Ovary (tissue), 9 donors: ENCODE results near the gene MATCAP1. TPM values are rescaled to one million over a fixed set of nuclear protein-coding genes. Genes with fewer than 3 reads are reported as not detected.

Experiments used
- DNase-seq, 5 donors: peaks; one replicate each; pipeline ENCODE4 v3.0.0-alpha.2; 2019 to 2020
- H3K27ac ChIP-seq, 2 donors: fragments of 200-600 bp; one replicate each; pipeline versions ENCODE4 v1.5.1 to v1.8.0; 2019 to 2022
- H3K27me3 ChIP-seq: fragments of 200-600 bp; one replicate; pipeline ENCODE4 v1.8.0; 2022
- H3K36me3 ChIP-seq: fragments of 200-600 bp; sonication (generic); one replicate; pipeline ENCODE4 v1.5.1; 2019
- H3K4me1 ChIP-seq: one replicate; pipeline ENCODE4 v1.8.1; 2013; ENCODE audit warnings: mild to moderate bottlenecking, moderate library complexity; ENCODE audit not compliant: insufficient read depth
- H3K4me3 ChIP-seq: fragments of 200-600 bp; sonication (generic); one replicate; pipeline ENCODE4 v1.5.1; 2017
- H3K9me3 ChIP-seq, 2 donors: fragments of 200-600 bp in 1 of 2; sonication (generic) in 1 of 2; one replicate each; pipeline versions ENCODE4 v1.5.1 to v1.8.1; 2013 to 2019; ENCODE audit warnings: mild to moderate bottlenecking in 1 of 2, moderate library complexity in 1 of 2
- CTCF ChIP-seq, 3 donors: fragments of 450-650 bp in 2 of 3; fragments of 200-600 bp in 1 of 3; IDR thresholded peaks; one replicate each; pipeline versions ENCODE4 v1.5.1 to v1.8.0; 2016 to 2022; ENCODE audit warnings: antibody characterized with exemption in 3 of 3, mild to moderate bottlenecking in 1 of 3
- EP300 ChIP-seq: sonication (generic); formaldehyde crosslinking; IDR thresholded peaks from one replicate; pipeline ENCODE4 v1.6.1; 2017; ENCODE audit warnings: antibody characterized with exemption
- POLR2A ChIP-seq: fragments of 450-650 bp; IDR thresholded peaks from one replicate; pipeline ENCODE4 v1.6.1; 2017; ENCODE audit warnings: antibody characterized with exemption, mild to moderate bottlenecking, moderate library complexity
- WGBS, 3 donors: extraction: QIAGEN DNeasy Blood & Tissue Kit in 1 of 3; methylation state at CpG; one replicate each; pipeline versions ENCODE4 v1.1.5 to v1.1.7; 2013 to 2017; 5-methylcytosine and 5-hydroxymethylcytosine counted together
- intact Hi-C, 4 donors: fragments of 100-400 bp; cut with DNase I; formaldehyde crosslinking; loops; one replicate each; pipeline versions ENCODE4 v1.11.0 to v1.15.1; 2022 to 2023
- polyA plus RNA-seq, 2 donors: library from polyadenylated mRNA; stranded (reverse); fragments of 200-250 nt in 1 of 2; fragments of 350-450 nt in 1 of 2; fragmentation: Illumina TruSeq in 1 of 2; extraction: RNeasy Lipid Tissue Mini Kit (QIAGEN cat#74804) in 1 of 2; gene quantifications; one replicate each; pipeline ENCODE4 v1.2.3, GENCODE V29; 2013 to 2014
- total RNA-seq, 7 donors: library from RNA; depleted of rRNA in 2 of 7; stranded (reverse); fragments of >200 nt in 2 of 7; fragmentation: NEBNext Ultra II Directional in 3 of 7; extraction: Animal tissue kit (Norgen Biotek cat#: 25700) in 3 of 7; gene quantifications; one replicate each; pipeline versions ENCODE4 v1.1.0 to v1.2.4, GENCODE V29; 2016 to 2023
- donor health status: DM: no; HTN: no; CAD: no; lungs with moderate emphysema.
- donor health status: DM: no; HTN: no; CAD: no.
- donor health status: Bipolar disorder and iron deficiency.
- donor health status: DM: yes; HTN: yes; CAD: no.
- donor health status: DM: no; HTN: no; CAD: no.
- donor health status: DM: yes; HTN: yes; CAD: no.

MATCAP1 gene
- total and polyA plus RNA-seq, 9 donors = 15.4 to 96.4 (median 53.6) TPM

- peak in 2 of 5 donors; percentile 44 to 48 for DNase-seq
Measured at GRCh38 chr16:67149276-67150046, 34.3 kb downstream of the MATCAP1 start.

GRCh38 chr16:67148656-67149275 is 35.0 kb downstream of the MATCAP1 start:
- Histone ChIP-seq H3K27ac (no peak overlapping the region), H3K36me3 (no peaks in the 10 kb centered on the region), H3K27me3 (no peaks in the 10 kb centered on the region), H3K4me1 (no peaks in the 10 kb centered on the region), H3K9me3 (no peaks in the 10 kb centered on the region), H3K4me3 (no peak overlapping the region)
- peak in 1 of 5 donors; percentile 17 for DNase-seq
- intact Hi-C loops = no loop called here
- TF ChIP-seq POLR2A = no peak
- TF ChIP-seq EP300 = no peak
- no peak for TF ChIP-seq CTCF (IDR thresholded peaks at IDR 0.05)
- WGBS, 3 donors = 67 to 80% (median 74%) methylated on average over 11 of the region's 11 CpGs

More at GRCh38 chr16:67149276-67150046, 34.3 kb downstream of the MATCAP1 start:
- H3K4me3 ChIP-seq = no peak overlapping the region
- no peaks in the 10 kb centered on the region for H3K27me3 ChIP-seq
- WGBS, 3 donors = 75 to 80% (median 78%) methylated on average over 77 of the region's 77 CpGs
- intact Hi-C loops = loop anchor here in 1 of 4 donors (10.0 kb wide), 1 partner anchor 255 kb away; no protein-coding TSS in a partner anchor
- H3K36me3 ChIP-seq = no peaks in the 10 kb centered on the region
- TF ChIP-seq CTCF (IDR thresholded peaks at IDR 0.05) (no peak), POLR2A (no peak), EP300 (no peak)
- peak overlapping the region; percentile 19 to 80 for H3K27ac ChIP-seq
- H3K4me1 ChIP-seq = no peaks in the 10 kb centered on the region
- H3K9me3 ChIP-seq = no peaks in the 10 kb centered on the region

- no peak for DNase-seq
- 77 to 85% (median 85%) methylated on average over 2 of the region's 2 CpGs for WGBS, 3 donors
- H3K27ac ChIP-seq = no peak overlapping the region
- H3K36me3 ChIP-seq = no peaks in the 10 kb centered on the region
- intact Hi-C loops = no loop called here
- H3K9me3 ChIP-seq = no peaks in the 10 kb centered on the region
- H3K27me3 ChIP-seq = no peaks in the 10 kb centered on the region
- no peaks in the 10 kb centered on the region for H3K4me1 ChIP-seq
- no peak overlapping the region for H3K4me3 ChIP-seq
- TF ChIP-seq CTCF (IDR thresholded peaks at IDR 0.05) (no peak), POLR2A (no peak), EP300 (no peak)
Measured at GRCh38 chr16:67148221-67148620, 35.5 kb downstream of the MATCAP1 start.

GRCh38 chr16:67147437-67148140 is 36.2 kb downstream of the MATCAP1 start:
- no peak for DNase-seq
- Histone ChIP-seq H3K4me1 (no peaks in the 10 kb centered on the region), H3K27ac (no peak overlapping the region), H3K4me3 (no peak overlapping the region), H3K36me3 (peaks cover 2% of the 10 kb centered on the region), H3K9me3 (no peaks in the 10 kb centered on the region), H3K27me3 (no peaks in the 10 kb centered on the region)
- TF ChIP-seq POLR2A = no peak
- no peak for TF ChIP-seq CTCF (IDR thresholded peaks at IDR 0.05)
- TF ChIP-seq EP300 = no peak
- intact Hi-C loops = no loop called here
- 89 to 98% (median 93%) methylated on average over 4 of the region's 4 CpGs for WGBS, 3 donors
